K562 (cell line): Measurements from ENCODE around the gene COL5A3. TPM values are rescaled to one million over a fixed set of nuclear protein-coding genes. Genes with fewer than 3 reads are reported as not detected.

Experiments used
- ARID4B ChIP-seq: sonication (generic); formaldehyde crosslinking; IDR thresholded peaks from 2 replicates; pipeline ENCODE4 v1.8.0; 2022; ENCODE audit warnings: mild to moderate bottlenecking, missing genetic modification reagents
- ATF4 ChIP-seq: fragments of 450-650 bp; formaldehyde crosslinking; IDR thresholded peaks from 2 replicates; pipeline ENCODE4 v1.4.0; 2022; ENCODE audit warnings: mild to moderate bottlenecking, moderate library complexity
- CREM ChIP-seq: IDR thresholded peaks from 2 replicates; pipeline ENCODE4 v1.6.1; 2014; ENCODE audit warnings: antibody characterized with exemption, low read depth
- EGR1 ChIP-seq: fragments of 450-650 bp; conservative IDR thresholded peaks from 2 replicates; pipeline ENCODE4 v1.6.1; 2017; ENCODE audit warnings: mild to moderate bottlenecking
- FOXM1 ChIP-seq, 2 experiments: fragments of 450-650 bp in 1 of 2; sonication (generic) in 1 of 2; formaldehyde crosslinking in 1 of 2; IDR thresholded peaks; 2 replicates each; pipeline versions ENCODE4 v1.6.1 to v1.9.0; 2017 to 2022; ENCODE audit warnings: low read depth in 2 of 2, mild to moderate bottlenecking in 2 of 2, missing genetic modification reagents in 1 of 2, moderate library complexity in 1 of 2
- HNRNPH1 ChIP-seq: fragments of 200-400 bp; formaldehyde crosslinking; optimal IDR thresholded peaks from 2 replicates; pipeline ENCODE3; 2017; ENCODE audit warnings: low read depth, mild to moderate bottlenecking, low read length, moderate library complexity
- PBX2 ChIP-seq, 2 experiments: IDR thresholded peaks in 1 of 2; conservative IDR thresholded peaks in 1 of 2; 2 replicates each; pipeline ENCODE4 v1.6.1; 2016; ENCODE audit warnings: low read depth in 2 of 2, mild to moderate bottlenecking in 1 of 2, missing compliant biosample characterization in 1 of 2, missing genetic modification characterization in 1 of 2, moderate library complexity in 1 of 2
- PHB ChIP-seq: fragments of 250-450 bp; sonication (Bioruptor Pico); IDR thresholded peaks from 2 replicates; pipeline ENCODE4 v1.5.0; 2021
- PKNOX1 ChIP-seq: fragments of 450-650 bp; IDR thresholded peaks from 2 replicates; pipeline ENCODE4 v1.6.1; 2016
- SLC30A9 ChIP-seq: fragments of 250-450 bp; sonication (Bioruptor Pico); IDR thresholded peaks from 2 replicates; pipeline ENCODE4 v1.8.0; 2022; ENCODE audit warnings: mild to moderate bottlenecking, moderate library complexity
- SP2 ChIP-seq: IDR thresholded peaks from 2 replicates; pipeline ENCODE4 v1.6.1; 2011; ENCODE audit warnings: mild to moderate bottlenecking, low read depth, low read length, moderate library complexity; ENCODE audit not compliant: poor library complexity, severe bottlenecking; ENCODE audit errors: extremely low read depth
- ZBTB9 ChIP-seq: fragments of 450-650 bp; formaldehyde crosslinking; IDR thresholded peaks from 2 replicates; pipeline ENCODE4 v1.4.0; 2020; ENCODE audit warnings: mild to moderate bottlenecking, moderate library complexity
- ZNF384 ChIP-seq: IDR thresholded peaks from 2 replicates; pipeline ENCODE4 v1.6.1; 2012; ENCODE audit warnings: low read depth, low read length, improper control_type of control experiment
- polyA plus RNA-seq, 8 experiments: library from polyadenylated mRNA; depleted of rRNA in 4 of 8; stranded (reverse) in 5 of 8; unstranded in 3 of 8; fragments of >200 nt; fragmentation: Nextera tagmentation in 2 of 8; fragmentation: Illumina TruSeq in 1 of 8; extraction: Ambion mirVana in 2 of 8; extraction: Trizol in 1 of 8; gene quantifications; 2 replicates each; pipeline versions ENCODE4 v1.2.1 to v1.2.3, GENCODE V29; 2011 to 2014; ENCODE audit warnings: inconsistent platforms in 1 of 8, missing spikeins in 1 of 8
- total RNA-seq, 7 experiments: library from RNA; depleted of rRNA in 6 of 7; stranded (reverse); fragments of >200 nt in 6 of 7; fragmentation: Illumina TruSeq in 2 of 7; extraction: Trizol in 2 of 7; gene quantifications; 2 replicates each; pipeline versions ENCODE4 v1.2.1 to v1.2.3, GENCODE V29; 2011 to 2021; ENCODE audit warnings: low replicate concordance in 1 of 7

COL5A3 gene
- total and polyA plus RNA-seq, 9 of the 15 experiments (the other 6 are each of a cell fraction or from before 2014, with no cell fraction given): 0.01 to 0.02 TPM; not detected in 7

- TF ChIP-seq PBX2 (CRISPR knock-in tag; IDR thresholded peaks at IDR 0.05; ENCODE audit: low read depth) (no peak), PBX2 (tag; conservative IDR thresholded peaks at IDR 0.05; ENCODE audit: low read depth) (peak; percentile 46; the same call in 1 of the 2 replicates), EGR1 (0 out of 2 replicates have a peak, but pooled peaks have one; percentile 16), HNRNPH1 (no peak), PHB (CRISPR knock-in tag) (no peak), PKNOX1 (peak; percentile 83), SP2 (no peak), ARID4B (peak; percentile 80; the same call in 1 of the 2 replicates), CREM (peak; percentile 89), FOXM1 (IDR thresholded peaks at IDR 0.05; ENCODE audit: low read depth) (no peak), FOXM1 (CRISPR knock-in tag; IDR thresholded peaks at IDR 0.05; ENCODE audit: low read depth) (peak; percentile 27; the same call in 1 of the 2 replicates), ZNF384 (peak; percentile 39; the same call in 1 of the 2 replicates), ATF4 (no peak), SLC30A9 (no peak), ZBTB9 (CRISPR knock-in tag) (no peak)
Measured at GRCh38 chr19:10027158-10027997, 17.1 kb upstream of the COL5A3 start (continued).
